Neutrophil (primary cell): ENCODE measurements around the gene CXCL5.
A peak's percentile ranks its signal among the peaks of the same experiment; 100 is the strongest.

Source experiments
- H3K27ac ChIP-seq: fragments of 200-600 bp; sonication (generic); 2 replicates; pipeline ENCODE4 v1.5.1; 2016; ENCODE audit warnings: mild to moderate bottlenecking, moderate library complexity
- H3K27me3 ChIP-seq: fragments of 200-600 bp; sonication (generic); 2 replicates; pipeline ENCODE4 v1.6.0; 2016; ENCODE audit warnings: mild to moderate bottlenecking
- H3K36me3 ChIP-seq: fragments of 200-600 bp; sonication (generic); 2 replicates; pipeline ENCODE4 v1.5.1; 2017
- H3K4me1 ChIP-seq, 2 experiments: fragments of 200-600 bp in 1 of 2; sonication (generic) in 1 of 2; 1 replicate in 1 of 2; 2 replicates in 1 of 2; pipeline versions ENCODE4 v1.5.1 to v1.6.1; 2013 to 2016; ENCODE audit warnings: low read depth in 1 of 2, low read length in 1 of 2, mild to moderate bottlenecking in 1 of 2, moderate library complexity in 1 of 2; ENCODE audit not compliant: control insufficient read depth in 1 of 2, insufficient read depth in 1 of 2
- H3K4me3 ChIP-seq, 2 experiments: fragments of 200-600 bp in 1 of 2; sonication (generic) in 1 of 2; 1 replicate in 1 of 2; 2 replicates in 1 of 2; pipeline ENCODE4 v1.5.1; 2013 to 2016; ENCODE audit warnings: low read depth in 1 of 2, low read length in 1 of 2, mild to moderate bottlenecking in 1 of 2, moderate library complexity in 1 of 2
- H3K9me3 ChIP-seq: fragments of 200-600 bp; sonication (generic); 2 replicates; pipeline ENCODE4 v1.5.1; 2016
- TF ChIP-seq, protein P1 (sequence below): fragments of 200-600 bp; sonication (generic); IDR thresholded peaks from 2 replicates; pipeline ENCODE4 v1.5.1; 2016; ENCODE audit warnings: antibody characterized with exemption

Gene CXCL5

DNA sequence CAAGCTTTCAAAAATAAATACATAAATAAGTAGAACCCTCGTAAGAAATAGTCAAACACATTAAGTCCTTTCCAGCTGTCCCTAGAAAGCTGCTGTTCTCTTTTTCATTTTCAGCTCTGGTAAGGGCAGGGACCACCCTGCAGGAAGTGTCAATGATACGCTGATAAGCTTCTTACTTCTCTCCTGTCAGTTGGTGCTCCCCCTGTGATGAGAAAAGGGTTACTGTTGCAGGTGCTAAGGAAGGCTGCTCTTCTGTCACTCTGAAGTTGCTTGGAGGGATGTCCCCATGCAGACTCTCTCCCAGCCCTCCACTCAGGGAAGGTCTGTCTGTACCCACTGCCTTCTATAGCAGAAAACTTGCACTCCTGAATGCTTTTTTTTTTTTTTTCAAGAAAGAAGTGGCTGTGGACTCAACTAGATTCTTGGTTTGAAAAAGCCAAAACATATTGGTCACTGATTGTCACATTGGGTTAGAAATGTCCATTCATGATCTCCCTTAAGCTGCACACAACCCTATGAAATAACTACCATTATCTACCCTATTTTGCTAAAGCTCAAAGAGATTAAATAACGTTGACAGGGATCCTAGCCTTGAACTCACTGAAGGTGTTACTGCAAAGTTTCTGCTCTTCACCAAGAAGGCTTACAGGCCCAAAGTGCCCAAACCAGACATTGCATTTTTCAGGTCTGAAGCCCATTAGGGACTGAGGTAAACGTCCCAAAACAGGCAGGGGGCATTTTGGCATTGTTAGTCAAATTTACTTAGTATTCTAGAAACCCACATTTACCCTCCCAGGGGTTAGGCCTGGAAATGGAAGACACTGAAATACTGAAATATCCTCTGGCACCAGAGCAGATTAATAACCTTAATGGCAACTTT lies 38.8 kb upstream of the CXCL5 start:
- peaks cover 29% of the 10 kb centered on the region for H3K27me3 ChIP-seq
- H3K4me3 ChIP-seq: peak overlapping the region; percentile 74 to 79
- no peaks in the 10 kb centered on the region for H3K36me3 ChIP-seq
- H3K9me3 ChIP-seq: no peaks in the 10 kb centered on the region
- no peak overlapping the region for H3K27ac ChIP-seq
- peaks cover 19 to 23% of the 10 kb centered on the region in 2 experiments for H3K4me1 ChIP-seq
- TF ChIP-seq, protein P1, sequence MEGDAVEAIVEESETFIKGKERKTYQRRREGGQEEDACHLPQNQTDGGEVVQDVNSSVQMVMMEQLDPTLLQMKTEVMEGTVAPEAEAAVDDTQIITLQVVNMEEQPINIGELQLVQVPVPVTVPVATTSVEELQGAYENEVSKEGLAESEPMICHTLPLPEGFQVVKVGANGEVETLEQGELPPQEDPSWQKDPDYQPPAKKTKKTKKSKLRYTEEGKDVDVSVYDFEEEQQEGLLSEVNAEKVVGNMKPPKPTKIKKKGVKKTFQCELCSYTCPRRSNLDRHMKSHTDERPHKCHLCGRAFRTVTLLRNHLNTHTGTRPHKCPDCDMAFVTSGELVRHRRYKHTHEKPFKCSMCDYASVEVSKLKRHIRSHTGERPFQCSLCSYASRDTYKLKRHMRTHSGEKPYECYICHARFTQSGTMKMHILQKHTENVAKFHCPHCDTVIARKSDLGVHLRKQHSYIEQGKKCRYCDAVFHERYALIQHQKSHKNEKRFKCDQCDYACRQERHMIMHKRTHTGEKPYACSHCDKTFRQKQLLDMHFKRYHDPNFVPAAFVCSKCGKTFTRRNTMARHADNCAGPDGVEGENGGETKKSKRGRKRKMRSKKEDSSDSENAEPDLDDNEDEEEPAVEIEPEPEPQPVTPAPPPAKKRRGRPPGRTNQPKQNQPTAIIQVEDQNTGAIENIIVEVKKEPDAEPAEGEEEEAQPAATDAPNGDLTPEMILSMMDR: no peak

DNA sequence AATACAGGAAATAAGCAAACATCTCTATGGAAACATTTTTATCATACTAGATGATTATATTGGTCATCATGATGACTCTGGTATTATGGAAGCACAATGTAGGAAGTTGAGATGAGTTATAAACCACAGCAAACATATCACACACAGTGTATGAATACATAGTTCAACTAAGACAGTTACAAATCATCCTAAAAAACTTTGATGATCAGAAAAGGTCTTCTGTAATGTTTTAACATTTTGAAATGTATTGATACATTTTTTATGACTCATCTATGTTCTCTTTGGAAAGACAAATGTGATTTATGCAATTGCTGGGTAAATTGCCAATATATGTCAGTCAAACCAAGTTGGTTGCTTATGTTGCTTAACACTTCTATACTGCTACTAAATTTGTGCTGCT lies 35.3 kb upstream of the CXCL5 start:
- H3K27me3 ChIP-seq: peaks cover 3% of the 10 kb centered on the region
- H3K36me3 ChIP-seq: no peaks in the 10 kb centered on the region
- no peak overlapping the region for H3K4me3 ChIP-seq
- TF ChIP-seq, protein P1: no peak
- H3K27ac ChIP-seq: no peak overlapping the region
- H3K4me1 ChIP-seq: peaks cover 30 to 36% of the 10 kb centered on the region in 2 experiments
- H3K9me3 ChIP-seq: no peaks in the 10 kb centered on the region

DNA sequence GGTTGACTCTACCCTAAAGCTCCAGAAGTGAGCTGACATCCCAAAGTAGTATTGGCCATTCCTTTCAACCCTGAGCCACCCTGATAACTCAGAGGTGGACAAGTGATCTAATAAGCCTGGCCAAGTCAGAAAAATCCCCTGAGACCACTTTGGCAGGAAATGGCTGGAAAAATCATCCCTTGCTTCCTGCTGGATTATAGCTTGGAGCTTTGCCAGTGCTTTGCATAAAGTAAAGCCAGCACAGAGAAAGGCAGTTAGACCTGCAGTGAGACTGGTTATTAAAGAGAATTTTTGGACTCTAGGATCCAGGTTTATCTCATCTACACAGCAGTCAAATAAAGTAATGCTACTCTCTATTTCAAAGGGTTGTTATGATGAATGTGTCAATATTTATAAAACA lies 33.6 kb upstream of the CXCL5 start:
- H3K9me3 ChIP-seq: no peaks in the 10 kb centered on the region
- H3K4me3 ChIP-seq: no peak overlapping the region
- peaks cover 18 to 27% of the 10 kb centered on the region in 2 experiments for H3K4me1 ChIP-seq
- H3K27ac ChIP-seq: no peak overlapping the region
- H3K27me3 ChIP-seq: no peaks in the 10 kb centered on the region
- H3K36me3 ChIP-seq: no peaks in the 10 kb centered on the region
- TF ChIP-seq, protein P1: no peak

DNA sequence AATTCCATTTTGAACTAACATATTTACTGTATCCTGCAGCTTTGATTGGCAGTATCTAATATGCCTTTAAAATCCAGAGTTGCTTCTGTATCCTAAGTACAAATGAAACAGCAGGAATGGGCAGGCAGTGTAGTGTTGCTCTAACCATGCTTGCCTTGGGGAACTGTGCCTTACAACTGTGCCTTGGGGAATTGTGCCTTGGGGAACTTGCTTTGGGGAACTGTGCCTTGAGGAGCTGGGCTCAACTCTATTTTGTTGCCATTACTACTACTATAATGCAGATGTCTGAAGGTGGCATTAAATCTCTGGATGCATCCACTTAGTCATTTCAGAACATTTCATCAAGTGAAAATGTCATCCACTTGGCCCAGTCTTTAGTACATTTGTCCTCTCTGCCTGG lies 33.1 kb upstream of the CXCL5 start:
- Histone ChIP-seq H3K36me3 (no peaks in the 10 kb centered on the region), H3K4me1 (peaks cover 18 to 27% of the 10 kb centered on the region in 2 experiments), H3K27ac (no peak overlapping the region), H3K27me3 (no peaks in the 10 kb centered on the region), H3K4me3 (no peak overlapping the region), H3K9me3 (no peaks in the 10 kb centered on the region)
- TF ChIP-seq, protein P1: no peak

DNA sequence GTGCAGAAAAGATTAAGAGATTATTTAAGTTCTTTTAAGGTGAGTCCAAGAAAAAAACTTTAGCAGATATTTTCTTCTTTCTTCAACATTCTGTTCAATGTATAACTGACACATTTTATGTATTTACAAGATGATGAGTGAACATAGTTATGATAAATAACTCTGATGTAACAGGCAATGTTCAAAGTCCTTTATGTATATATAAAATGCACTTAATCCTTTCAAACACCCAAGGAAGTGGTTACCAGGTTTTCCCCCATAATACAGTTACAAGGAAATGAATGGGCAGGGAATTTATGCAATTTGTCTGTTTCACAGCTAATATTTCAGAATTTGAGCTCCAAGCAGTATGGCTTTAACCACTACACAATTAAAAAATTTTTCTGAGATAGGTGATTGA lies 31.8 kb upstream of the CXCL5 start:
- TF ChIP-seq, protein P1: no peak
- H3K4me1 ChIP-seq: peaks cover 18 to 27% of the 10 kb centered on the region in 2 experiments
- H3K27ac ChIP-seq: no peak overlapping the region
- no peak overlapping the region for H3K4me3 ChIP-seq
- no peaks in the 10 kb centered on the region for H3K36me3 ChIP-seq
- H3K27me3 ChIP-seq: no peaks in the 10 kb centered on the region
- H3K9me3 ChIP-seq: no peaks in the 10 kb centered on the region
